HG03565 (cell line): Measurements from ENCODE around the gene CACNA1I.

ENCODE experiments used
- ATAC-seq: cut with Tn5 transposase; IDR thresholded peaks from one replicate; pipeline ENCODE4 v1.9.1; 2021; ENCODE audit warnings: mild to moderate bottlenecking, moderate library complexity; ENCODE audit not compliant: unreplicated experiment

Gene CACNA1I

DNA sequence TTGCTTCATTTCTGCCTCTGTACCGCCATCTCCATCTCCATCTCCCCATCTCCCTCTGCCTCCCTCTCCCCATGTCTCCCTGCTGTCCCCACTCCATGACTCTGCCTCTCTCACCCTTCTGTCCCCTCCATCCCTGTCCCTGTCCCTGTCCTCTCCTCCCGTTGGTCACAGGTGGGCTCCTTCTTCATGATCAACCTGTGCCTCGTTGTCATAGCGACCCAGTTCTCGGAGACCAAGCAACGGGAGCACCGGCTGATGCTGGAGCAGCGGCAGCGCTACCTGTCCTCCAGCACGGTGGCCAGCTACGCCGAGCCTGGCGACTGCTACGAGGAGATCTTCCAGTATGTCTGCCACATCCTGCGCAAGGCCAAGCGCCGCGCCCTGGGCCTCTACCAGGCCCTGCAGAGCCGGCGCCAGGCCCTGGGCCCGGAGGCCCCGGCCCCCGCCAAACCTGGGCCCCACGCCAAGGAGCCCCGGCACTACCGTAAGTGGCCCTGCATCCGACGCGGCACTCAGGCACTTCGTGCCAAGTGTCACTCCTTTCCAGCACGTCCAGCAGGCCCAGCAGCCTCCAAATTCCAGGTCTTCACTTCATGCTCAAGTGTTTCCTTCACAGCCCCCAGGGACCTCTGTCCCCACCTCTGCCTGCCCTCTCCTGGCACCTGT is 76.0 kb downstream of the CACNA1I start:
- no peak for ATAC-seq

DNA sequence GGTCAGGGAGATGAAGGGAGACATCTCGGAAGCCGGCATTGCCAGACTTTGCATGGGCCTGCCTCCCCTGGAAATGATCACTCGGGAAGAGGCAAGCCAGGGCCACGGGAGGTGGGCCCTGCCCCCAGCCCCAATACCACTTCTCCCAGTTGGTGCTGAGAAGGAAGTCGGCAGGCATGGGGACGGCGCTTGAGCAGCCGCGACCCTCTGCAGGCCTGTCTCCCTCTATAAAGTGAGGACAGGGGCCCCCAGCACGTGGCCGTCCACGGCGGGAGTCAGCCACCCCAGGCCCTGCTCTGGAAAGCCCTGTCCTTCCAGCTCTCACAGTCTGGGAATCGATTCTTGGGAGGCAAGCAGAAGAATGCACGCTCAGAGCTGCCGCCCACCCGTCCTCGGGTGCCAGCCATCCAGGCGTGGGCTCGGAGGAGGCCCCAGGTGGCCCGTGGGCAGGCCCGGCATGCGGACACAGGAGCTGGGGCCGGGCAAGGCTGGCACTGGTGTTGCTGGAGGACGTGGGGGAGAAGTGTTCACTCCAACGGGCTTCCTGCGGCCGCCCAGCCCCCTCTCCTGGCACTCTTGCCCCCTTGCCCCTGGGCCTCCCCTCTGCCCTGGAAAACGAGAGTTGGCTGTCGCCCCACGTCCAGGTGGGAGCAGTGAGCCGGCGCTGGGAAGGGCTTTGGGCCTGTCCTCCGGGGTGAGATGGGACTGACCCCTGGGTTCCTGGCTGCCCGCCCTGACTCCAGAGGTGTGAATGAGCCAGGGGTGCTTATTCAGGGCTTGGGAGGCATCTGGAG is 77.5 kb downstream of the CACNA1I start:
- ATAC-seq, result no peak

DNA sequence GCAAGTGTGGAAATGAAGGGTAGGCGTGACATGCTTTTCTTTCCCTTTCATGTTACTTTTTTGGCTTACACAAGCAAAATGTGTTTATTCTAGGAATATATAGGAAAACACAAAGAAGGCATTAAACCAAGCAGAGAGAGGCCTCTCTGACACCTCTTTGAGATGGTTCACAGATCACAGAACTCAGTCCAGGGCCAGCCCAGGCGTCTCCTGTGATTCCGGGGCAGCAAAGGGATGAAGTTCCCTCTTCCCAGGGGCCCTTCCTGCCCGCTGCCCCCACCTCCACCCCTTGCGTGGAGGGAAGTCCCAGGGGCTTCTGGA is 78.0 kb downstream of the CACNA1I start:
- ATAC-seq, result no peak

DNA sequence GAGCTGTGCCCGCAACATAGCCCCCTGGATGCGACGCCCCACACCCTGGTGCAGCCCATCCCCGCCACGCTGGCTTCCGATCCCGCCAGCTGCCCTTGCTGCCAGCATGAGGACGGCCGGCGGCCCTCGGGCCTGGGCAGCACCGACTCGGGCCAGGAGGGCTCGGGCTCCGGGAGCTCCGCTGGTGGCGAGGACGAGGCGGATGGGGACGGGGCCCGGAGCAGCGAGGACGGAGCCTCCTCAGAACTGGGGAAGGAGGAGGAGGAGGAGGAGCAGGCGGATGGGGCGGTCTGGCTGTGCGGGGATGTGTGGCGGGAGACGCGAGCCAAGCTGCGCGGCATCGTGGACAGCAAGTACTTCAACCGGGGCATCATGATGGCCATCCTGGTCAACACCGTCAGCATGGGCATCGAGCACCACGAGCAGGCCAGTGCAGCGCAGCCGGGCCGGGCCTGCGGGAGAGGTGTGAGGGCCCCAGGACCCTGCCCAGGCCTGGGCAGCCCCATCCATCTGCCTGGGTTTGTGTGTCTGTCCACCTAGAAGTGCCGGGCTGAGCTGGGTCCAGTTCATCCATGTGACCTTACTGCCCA is 79.0 kb downstream of the CACNA1I start:
- ATAC-seq, result no peak

DNA sequence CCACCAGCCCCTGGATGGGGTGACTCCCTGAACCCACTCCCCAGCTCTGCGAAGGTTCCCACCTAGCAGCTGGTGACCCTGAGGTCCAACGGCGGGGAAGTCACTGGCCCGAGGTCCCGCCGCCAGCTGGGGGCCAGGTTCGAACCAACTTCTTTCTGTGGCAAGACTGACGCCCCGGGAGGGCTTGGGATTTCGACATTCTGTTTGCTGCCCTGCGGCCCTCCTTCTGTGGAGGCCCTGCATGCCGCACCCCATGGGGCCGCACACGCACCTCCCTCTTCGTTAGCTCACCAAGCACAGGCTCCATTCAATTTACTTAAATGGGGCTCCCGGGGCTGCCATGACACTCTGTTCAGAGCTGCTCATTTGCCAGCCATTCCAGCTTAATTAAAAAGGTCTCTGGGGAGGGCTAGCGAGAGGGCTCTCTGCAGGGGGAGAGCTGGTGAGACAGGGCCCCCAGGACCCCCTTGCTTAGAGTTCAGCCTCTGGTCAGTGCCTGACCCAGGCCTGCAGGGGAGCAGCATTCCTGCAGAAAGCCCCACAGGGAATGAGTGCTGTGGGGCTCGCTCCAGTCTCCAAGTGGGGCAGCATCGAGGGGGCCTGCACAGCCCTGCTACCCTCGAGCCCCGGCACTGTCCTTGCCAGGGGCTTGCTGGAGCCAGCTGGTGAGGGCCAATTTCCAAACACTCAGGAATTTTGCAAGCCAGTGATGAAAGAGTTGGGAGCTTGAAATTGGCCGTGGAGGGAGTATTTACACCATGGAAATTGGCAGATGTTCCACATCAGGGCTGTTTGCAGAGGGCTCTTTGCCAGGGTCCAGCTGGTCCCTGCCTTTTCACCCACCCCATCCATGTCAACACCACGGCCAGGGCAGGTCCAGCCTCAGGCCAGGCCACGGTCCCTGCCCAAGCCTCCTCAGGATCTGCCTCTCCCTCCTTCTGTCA is 80.8 kb downstream of the CACNA1I start:
- no peak for ATAC-seq

DNA sequence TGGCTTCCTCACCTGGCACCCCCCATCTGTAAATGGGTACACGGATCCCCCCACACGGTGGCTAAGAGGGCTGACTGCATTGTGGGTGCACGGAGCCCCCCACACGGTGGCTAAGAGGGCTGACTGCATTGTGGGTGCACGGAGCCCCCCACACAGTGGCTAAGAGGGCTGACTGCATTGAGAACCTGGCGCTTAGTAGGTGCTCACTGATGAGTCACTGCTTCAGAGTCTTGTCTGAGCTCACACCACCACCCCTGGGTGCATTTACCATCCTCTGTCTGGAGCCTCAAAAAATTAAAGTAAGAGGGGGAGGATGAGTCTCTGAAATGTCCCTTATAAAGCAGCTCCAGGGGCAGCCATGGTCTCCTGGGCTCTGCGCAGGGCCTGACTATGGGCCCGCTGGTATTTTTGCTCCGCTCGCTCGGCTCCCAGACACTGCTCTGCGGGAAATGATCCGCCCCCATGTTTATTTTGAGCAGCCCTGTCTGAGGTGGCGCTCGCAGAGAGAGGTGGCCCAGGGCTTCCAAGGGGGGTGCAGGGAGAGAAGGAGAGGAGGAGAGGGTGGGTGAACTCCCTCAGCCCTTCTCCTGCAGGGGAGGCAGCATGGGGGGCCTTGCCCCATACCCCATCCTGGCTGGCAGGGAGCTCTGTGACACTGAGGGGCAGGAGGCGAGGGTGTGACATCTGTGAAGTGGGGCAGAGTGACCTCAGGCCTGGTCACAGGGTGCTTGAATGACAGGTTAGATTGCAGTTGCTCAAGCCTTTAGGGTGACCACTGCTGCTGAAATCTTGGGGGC is 82.6 kb downstream of the CACNA1I start:
- no peak for ATAC-seq

DNA sequence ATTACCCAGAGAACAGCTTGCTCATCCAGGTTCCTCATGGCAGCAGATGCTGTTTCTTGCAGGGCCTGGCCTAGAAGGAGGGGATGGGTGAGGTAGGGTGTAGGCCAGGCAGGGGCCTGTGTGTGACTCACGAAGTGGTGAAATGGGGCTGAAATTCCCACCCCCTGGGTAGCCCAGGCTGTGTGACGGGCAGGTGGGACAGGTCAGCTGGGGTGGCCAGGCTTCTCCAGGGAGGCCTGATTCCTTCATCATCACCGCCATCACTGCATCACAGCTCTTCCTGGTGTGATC is 83.2 kb downstream of the CACNA1I start:
- no peak for ATAC-seq

DNA sequence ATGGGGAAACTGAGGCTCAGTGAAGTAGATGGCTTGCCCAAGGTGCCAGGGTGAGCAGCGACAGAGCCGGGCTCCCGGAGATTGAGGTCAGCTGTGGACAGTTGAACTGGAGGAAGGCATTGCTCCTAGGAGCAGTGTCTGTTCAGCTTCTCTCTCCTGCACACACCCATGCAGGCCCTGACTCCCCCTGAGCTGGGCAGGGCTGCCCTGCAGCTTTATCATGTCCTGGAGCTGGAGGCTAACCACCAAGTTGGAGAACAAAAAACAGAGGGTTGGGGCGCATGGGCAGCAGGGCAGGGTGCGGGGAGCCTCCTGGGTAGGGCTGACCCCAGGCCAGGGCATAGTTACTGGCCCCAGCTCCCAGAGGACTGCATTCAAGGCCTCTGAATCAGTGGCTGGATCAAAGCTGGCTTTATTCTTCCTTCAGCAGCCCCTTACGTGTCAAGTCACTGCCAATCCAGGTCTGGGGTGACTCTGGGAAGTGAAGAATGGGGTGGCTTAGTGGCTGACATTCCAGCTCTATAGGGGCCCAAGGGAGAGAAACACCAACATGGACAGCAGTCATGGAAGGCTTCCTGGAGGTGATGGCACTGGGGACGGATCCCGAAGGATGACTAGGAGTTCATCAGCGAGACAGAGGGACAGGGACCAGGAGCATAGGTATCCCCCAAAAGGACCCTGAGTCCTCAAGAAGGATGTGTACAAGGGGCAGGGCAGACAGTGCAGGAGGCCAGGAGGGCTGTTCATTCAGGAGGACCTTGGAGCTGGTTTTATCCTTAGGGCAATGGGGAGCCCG is 83.8 kb downstream of the CACNA1I start:
- no peak for ATAC-seq

DNA sequence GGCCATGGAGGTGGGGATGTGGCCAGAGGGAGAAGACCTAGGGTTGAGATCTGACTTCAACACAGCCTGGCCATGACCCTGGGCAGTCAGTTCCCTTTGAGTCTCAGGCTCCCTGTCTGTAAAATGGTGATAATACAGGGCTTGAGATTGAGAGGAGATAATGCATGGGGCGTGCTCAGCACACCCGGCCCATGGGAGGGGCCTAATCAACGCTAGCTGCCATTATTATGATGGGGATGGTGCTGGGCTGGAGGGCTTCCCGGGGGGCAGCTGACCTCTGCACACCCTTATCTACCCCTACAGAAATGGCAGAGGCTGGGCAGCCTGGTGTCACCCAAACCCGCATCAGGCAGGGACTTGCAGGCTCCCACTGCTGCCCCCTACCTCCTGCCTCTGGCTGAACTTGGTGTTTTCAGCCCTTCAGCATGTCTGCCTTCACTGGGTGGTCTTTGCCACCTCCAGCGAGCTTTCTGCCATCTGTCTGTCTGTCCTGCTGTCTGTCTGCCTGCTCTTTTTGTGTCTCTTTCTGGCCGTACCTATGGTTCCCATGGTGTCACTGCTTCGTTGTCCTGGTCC is 84.5 kb downstream of the CACNA1I start:
- ATAC-seq, result no peak

DNA sequence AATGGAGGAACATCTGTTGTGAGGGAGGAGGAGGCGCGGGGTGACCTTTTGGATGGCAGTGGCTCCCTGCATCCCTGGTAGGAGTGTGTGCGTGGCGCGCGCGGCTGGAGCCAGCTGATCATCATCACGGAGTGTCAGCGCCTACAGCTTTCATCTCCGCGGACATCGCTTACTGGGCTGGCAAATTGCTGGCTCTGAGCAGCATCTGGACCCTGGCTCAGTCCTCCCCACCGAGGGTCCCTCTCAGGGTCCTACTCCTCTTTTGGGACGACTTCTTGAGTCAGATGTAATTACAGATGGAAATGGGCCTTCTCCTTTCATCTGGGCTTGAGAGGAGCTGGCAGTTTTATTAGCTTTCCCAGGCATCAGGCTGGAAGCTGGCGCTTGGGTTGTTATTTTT is 85.3 kb downstream of the CACNA1I start:
- ATAC-seq, result no peak

DNA sequence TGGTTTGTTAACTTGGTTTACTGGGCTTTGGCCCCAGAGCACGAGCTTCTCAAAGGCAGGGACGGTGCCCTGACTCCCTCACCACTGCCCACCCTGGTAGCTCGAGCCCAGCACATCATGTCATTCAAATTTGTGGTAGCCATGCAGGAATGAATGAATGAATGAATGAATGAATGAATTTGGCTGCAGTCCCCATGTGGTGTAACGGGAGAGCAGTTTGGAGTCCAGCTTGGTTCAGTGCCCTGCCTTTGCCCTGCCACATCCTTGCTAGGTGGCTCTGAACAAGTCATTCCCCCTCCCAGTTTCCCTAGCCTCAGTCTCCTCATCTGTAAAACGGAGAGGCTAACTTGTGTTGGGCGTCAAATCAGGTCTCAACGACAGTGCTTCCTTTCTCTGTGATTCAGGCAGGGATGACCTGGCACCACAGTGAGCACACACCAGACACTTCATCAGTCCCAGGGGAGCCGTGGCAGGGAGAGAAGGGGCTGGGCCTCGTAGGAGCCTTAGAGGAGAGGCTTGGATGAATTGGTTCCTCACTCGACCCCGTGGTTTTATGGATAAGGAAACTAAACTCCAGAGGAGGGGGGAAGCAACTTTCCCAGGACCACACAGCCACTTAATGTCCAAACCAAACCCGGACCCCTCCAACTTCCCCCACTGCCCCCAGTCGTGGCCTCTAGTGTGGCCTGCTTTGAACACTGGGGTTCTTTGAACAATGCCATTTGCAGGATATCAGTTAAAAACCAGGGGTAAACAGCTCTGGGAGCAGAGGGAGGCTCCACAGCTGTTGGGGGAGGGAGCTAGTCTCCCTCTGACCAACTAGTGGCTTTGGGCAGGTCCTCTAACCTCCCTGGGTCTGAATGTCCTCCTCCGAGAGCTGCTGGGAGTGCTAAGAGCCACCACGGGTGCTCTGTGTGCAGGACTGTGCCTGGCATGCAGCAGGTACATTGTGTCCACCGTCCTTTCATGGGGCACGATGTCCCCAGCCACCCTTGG is 86.2 kb downstream of the CACNA1I start:
- no peak for ATAC-seq

DNA sequence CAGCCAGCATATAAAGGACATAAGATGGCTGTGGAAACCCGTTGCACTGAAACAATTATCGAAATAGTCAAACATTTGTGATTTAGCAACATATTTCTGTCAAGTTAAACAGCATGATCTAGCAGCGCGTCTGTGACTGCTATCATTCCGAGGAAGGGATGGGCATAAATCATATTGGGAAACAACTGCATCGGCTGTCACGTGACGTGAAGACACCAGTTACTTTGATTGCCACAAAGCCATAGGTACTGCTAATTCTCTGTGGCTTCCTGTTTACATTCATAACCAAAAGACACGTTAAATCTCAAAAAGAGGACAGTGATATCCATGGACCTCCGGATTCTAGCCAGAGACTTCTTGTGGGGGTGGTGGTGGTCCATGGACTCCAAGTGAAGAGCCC is 87.8 kb downstream of the CACNA1I start:
- no peak for ATAC-seq

DNA sequence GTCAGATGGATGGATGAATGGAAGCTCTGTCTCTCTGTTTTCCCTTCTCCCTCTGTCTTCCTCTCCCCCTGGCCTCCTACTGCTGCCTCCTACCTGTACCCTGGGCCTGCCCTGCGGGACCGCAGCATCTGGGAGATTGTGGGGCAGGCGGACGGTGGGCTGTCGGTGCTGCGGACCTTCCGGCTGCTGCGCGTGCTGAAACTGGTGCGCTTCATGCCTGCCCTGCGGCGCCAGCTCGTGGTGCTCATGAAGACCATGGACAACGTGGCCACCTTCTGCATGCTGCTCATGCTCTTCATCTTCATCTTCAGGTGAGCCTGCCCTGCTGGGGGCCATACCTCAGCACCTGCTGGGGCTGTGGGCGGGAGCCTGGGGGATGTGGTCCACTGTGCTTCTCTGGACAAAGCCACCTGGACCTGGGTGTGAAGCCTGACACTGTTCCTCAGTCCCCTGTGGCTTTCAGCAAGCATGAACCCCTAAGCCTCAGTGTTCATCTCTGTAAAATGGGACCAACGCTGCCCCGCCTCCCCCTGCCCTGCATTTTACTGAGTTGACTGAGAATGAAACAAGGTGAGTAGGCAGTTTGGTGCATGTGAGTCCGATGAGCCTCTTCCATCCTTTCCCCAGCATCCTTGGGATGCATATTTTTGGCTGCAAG is 88.4 kb downstream of the CACNA1I start:
- ATAC-seq, result no peak

DNA sequence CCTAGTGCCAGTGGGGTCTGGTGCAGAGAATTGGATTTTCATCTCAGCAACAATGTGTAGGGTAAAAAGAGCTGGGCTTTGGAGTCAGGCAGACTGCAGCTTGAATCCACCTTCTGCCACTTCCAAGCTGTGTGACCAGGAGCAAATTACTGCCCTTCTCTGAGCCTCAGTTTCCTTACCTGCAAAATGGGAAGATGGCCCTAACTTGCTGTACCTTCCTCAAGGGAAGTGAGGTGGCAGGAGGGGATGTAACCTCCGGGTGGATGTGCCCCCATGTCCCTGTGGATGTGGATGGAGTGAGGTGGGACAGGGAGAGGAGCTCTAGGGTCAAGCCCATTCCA is 90.9 kb downstream of the CACNA1I start:
- ATAC-seq, result no peak

DNA sequence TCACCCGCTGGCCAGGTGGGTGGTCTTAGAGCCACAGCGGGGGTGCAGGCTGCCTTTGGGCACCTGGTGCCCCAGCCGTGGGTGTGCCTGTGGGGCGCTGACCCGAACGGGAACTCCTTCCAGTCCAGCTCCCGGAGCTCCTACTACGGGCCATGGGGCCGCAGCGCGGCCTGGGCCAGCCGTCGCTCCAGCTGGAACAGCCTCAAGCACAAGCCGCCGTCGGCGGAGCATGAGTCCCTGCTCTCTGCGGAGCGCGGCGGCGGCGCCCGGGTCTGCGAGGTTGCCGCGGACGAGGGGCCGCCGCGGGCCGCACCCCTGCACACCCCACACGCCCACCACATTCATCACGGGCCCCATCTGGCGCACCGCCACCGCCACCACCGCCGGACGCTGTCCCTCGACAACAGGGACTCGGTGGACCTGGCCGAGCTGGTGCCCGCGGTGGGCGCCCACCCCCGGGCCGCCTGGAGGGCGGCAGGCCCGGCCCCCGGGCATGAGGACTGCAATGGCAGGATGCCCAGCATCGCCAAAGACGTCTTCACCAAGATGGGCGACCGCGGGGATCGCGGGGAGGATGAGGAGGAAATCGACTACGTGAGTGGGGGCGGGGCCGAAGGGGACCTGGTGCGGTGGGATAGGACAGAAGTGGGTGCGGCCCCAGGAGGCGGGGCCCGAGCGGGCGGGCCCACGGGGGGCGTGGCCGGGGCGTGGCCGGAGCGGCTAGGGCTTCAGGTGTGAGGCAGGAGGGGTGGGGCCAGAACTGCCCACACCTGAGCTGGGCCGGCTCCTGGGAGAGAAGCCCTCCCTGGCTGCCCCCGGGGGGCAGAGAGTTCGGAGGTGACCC is 91.5 kb downstream of the CACNA1I start:
- no peak for ATAC-seq

DNA sequence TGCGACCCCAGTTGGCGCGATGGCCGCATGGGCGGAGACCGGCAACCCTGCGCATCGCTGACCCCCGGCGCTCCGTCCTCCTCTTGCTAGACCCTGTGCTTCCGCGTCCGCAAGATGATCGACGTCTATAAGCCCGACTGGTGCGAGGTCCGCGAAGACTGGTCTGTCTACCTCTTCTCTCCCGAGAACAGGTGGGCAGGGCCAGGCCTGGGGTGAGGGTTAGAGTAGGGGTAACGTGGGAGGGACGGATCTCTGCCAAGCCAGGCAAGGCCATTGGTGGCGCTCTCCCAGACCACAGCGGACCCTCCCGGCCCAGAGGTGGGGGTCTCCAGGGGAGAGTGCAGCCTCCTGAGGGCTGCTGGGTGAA is 92.1 kb downstream of the CACNA1I start:
- ATAC-seq, result no peak

DNA sequence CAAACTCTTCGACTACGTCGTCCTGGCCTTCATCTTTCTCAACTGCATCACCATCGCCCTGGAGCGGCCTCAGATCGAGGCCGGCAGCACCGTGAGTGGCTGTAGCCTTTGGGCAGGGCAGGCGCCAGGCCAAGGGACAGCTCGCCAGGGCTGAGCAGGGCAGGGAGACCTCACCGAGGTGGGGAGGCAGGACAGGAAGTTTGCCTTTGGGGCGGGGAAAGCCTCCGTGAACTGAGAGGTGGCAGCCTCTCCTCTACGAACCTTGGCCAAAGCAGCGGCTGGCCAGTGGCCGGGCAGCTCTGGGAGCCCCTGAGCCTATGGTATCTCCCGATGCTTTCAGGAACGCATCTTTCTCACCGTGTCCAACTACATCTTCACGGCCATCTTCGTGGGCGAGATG is 93.2 kb downstream of the CACNA1I start:
- ATAC-seq, result no peak
